NCI-H128 (cell line): Measurements from ENCODE around the gene ANKRD24.
"Not testable (repeated sequence)": the region's sequence is repeated elsewhere in the genome, so short reads cannot be mapped to it uniquely, and the experiment has no call there.

ENCODE experiments used
- DNase-seq: peaks from one replicate; lab custom pipeline; 2025; ENCODE audit not compliant: unreplicated experiment; lab: John Stamatoyannopoulos, UW

ANKRD24 gene

GRCh38 chr19:4173479-4174212 is 8.8 kb upstream of the ANKRD24 start:
- no peak for DNase-seq

DNA sequence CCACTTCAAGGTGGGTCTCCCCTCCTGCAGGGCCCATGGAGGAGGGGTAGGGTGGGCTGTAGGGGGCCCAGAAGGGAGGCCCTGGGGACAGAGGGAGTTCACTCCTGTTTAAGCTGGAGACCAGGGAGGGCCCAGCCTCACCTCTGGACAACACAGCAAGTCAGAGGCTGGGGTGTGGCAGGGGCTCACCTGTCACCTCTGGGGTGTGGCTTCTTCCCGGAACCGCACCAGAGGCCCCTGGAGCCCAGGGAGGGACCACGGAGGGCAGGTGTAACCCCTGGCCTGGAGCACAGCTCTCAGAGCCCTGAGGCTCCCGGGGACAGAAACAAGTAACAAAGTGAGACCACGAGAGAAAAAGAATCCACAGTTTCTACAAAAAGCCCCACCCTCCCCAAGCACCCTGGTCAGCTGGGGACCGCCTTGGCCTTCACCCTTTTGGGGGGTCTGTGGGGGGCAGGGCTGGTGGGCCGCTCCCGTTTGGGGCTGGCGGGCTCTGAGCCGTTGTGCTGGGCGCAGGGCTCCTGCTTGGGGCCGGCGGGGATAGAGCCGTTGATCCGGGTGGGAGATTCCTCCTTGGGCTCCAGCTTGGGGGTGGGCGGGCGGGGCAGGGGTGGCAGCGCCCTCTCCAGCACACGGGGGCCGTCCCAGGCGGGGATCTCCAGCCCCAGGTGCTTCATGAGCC is 8.1 kb upstream of the ANKRD24 start:
- DNase-seq = no peak

GRCh38 chr19:4174895-4175668 is 7.4 kb upstream of the ANKRD24 start:
- no peak for DNase-seq

DNA sequence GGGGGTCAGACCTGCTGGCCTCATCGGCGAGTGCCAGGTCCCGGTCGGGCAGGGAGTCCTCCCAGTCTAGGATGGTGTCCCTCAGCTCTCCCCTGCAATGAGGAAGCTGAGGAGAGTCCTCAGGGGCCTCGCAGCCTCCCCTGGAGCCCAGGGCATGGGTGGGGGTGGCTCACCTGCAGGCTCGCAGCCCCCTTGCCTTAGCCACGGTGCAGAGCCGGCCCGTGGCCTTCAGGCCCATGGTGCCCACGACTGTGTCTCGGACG is 6.9 kb upstream of the ANKRD24 start:
- DNase-seq = no peak

GRCh38 chr19:4177146-4177545 is 5.3 kb upstream of the ANKRD24 start:
- DNase-seq = no peak

DNA sequence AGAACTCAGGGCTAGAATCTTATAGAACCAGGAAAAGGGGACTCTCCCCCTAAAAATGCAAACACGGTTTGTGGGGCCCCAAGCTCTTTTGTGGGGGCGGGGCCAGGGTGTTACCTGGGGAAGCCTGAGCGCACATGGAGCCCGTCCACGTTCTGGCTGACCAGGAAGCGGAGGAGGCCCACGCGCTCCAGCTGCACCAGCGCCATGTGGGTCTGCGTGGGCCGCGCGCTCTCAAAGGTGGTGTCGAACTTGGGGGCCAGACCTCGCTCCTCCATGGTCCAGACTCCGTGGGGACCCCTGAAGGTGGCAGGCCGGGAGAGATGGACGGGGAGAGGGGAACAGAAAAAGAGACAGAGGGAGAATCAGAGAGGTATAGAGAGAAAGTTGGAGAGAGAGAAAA is 3.5 kb upstream of the ANKRD24 start:
- no peak for DNase-seq

GRCh38 chr19:4181053-4181508 is 1.4 kb upstream of the ANKRD24 start:
- no peak for DNase-seq

- peak; percentile 21 for DNase-seq
Observed at GRCh38 chr19:4183967-4184717, 1.7 kb downstream of the ANKRD24 start.

DNA sequence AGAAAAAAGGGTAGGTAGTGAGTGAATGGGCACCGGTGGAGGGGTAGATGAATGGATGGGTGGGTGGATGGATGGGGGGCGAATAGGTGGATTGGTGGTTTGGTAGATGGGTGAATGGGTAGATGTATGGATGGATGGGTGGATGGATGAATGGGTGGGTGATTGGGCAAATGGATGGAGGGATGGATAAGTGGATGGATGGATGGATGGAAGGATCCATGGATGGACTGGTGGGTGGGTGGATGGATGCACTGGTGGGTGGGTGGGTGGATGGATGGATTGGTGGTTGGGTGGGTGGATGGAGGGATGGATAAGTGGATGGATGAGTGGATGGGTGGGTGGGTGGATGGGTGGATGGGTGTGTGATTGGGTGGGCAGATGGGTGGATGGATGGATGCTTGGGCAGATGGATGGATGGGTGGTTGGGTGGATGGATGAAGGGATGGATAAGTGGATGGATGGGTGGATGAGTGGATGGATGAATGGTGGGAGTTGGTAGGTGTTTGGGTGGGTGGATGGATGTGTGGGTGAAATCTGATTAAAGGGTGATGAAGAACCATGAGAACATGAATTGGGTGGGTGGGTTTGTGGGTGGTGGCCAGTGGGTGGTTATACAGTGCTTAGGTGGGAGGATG is 2.3 kb downstream of the ANKRD24 start:
- DNase-seq = no peak

DNA sequence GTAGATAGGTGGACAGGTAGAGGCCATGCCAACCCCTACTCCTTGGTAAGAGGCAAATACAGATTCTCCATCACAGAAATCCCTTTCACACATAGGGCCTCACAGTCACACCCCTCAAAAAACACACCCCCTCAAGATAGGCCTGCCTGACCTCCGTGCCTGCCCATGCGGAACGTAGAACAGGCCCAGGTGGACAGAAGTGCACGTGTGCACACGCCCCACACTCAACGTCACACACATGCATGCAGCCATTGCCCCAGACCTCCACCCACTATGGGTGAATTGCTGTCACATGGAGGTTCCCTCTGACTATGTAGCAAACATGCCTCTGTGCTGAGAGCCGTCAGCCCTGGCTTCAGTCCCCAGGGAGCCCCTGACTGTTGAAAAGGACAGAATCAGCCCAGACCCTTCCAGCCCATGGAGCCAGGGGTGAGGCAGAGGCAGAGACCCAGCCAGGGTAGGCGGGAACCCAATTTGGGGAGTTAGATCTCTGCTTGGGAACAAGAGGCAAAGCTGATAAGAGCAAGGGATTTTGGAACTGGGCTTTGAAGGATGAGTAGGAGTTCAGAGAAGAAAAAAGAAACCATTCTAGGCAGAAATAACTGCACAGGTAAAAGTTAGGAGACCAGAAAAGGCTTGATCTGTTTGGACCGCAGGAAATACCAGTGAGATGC is 3.1 kb downstream of the ANKRD24 start:
- no peak for DNase-seq

DNA sequence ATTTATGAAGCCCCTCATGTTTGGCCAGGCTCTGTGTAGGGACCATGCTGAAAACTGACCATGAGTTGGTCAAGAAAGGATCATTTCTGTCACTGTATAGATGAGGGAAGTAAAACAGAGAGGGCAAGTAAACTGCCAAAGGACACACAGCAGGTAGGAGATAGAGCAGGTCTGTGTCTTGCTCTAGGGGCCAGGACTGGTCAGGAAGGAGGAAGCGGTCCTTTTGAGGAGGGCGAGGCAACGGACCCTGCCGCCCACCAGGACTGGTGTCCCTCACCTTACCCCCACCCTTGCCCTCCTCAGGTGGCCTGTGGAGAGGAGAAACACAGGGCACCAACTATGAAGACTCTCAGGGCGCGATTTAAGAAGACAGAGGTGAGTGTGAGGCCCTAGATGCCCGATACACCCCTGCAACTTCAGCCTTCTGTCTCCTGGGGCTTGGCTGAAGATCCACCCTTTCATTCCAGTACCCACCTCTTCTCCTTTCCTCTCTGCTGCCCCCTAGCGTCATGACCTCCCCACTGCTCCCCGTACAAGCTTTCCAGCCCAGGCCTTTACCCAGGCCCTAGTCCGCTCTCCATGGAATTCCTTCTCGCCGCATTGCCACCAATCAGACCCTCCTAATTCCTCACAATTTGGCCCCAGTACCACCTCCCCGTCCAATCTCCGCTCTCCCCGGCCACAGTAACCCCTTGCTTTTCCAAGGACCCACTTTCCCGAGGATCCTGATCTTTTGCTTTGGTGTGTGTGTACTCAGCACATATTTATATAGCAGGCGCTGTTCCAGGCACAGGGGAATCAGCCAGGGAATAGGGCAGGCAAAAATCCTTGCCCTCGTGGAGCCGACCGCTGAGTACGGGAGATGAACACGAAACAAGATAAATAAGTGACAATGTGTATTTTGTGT is 3.9 kb downstream of the ANKRD24 start:
- no peak for DNase-seq

GRCh38 chr19:4187313-4188122 is 5.0 kb downstream of the ANKRD24 start:
- DNase-seq = no peak

- no peak for DNase-seq
Observed at GRCh38 chr19:4189641-4190040, 7.2 kb downstream of the ANKRD24 start.

- DNase-seq = not testable (repeated sequence)
Observed at GRCh38 chr19:4192537-4192936, 10.0 kb downstream of the ANKRD24 start.

DNA sequence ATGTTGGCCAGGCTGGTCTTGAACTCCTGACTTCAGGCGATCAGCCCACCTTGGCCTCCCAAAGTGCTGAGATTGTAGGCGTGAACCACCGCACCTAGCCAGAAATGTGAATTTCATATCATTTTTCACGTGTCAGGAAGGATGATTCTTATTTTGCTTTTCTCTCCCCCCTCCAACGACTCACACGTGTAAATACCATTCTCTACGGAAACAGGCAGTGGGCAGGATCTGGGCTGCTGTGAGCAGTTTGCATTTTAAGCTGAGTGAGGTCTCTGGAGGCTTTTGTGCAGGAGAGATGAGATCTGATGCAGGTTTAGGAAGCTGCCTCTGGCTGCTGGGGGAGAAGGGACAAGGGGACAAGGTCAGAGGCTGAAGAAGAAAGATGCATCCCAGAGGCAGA is 11.9 kb downstream of the ANKRD24 start:
- DNase-seq = no peak

- DNase-seq = no peak
Observed at GRCh38 chr19:4196009-4196408, 13.5 kb downstream of the ANKRD24 start.

DNA sequence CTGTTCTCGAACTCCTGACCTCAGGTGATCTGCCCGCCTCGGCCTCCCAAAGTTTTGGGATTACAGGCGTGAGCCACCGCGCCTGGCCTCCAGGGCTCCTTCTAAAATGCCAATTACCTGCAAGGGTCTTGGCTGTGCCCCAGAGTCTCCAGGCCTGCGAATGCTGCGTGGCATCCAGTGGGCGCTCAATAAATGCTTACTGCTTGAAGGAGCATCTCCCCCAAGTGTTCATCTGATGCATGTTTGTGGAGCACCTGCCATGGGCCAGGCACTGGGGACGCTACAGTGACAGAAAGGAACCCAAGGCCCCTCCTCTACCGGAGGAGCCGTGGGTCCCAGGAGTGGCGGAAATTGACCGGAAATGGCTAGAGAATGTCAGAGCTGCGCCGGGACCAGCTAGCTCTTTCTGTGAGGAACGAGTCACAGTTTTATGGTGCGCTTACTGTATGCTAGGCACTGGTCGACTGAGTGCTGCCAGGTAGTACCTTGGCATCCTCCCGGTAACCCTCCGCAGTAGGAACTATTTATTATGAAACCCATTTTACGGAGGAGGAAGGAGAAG is 14.2 kb downstream of the ANKRD24 start:
- no peak for DNase-seq

DNA sequence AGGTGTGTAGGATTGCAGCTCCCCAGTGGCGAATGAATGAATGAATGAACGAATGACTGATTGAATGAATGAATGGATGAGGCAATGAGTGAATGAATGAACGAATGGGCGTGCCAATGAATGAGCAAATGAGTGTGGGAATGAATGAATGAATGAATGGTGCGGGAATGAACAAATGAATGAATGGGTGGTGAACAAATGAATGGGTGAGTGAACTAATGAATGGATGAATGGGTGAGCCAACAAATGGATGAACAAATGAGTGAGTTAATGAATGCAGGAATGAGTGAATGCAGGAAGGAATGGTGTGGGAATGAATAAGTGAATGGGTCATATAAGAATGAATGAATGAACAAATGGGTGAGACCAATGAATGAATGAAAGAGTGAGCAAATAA is 14.7 kb downstream of the ANKRD24 start:
- no peak for DNase-seq
